B cell (primary cell): Measurements from ENCODE around the gene TPH1. TPM values are rescaled to one million over a fixed set of nuclear protein-coding genes. Genes with fewer than 3 reads are reported as not detected.

Source experiments
- ATAC-seq: fragments of 200-7000 bp; cut with Tn5 transposase; one replicate; pipeline ENCODE4 v1.10.0; 2021; ENCODE audit warnings: low read depth, mild to moderate bottlenecking, moderate number of reproducible peaks, moderate library complexity
- CTCF ChIA-PET: fragments of 350-600 bp; sonication (Branson Sonifier 250); formaldehyde crosslinking; loops from one replicate; lab custom pipeline; 2021; ENCODE audit warnings: antibody characterized with exemption, inconsistent platforms; lab: Charles Lee
- POLR2A ChIA-PET: fragments of 350-600 bp; sonication (Branson Sonifier 250); formaldehyde crosslinking; loops from one replicate; lab custom pipeline; 2021; ENCODE audit warnings: antibody characterized with exemption; lab: Charles Lee
- DNase-seq: peaks from one replicate; pipeline ENCODE4 v3.0.0; 2013
- H2AFZ ChIP-seq: 2 replicates; pipeline ENCODE4 v1.6.1; 2012; ENCODE audit warnings: mild to moderate bottlenecking, low read depth, low read length; ENCODE audit not compliant: insufficient read depth, poor library complexity, severe bottlenecking
- H3K27ac ChIP-seq, 2 donors: 1 replicate in 1 of 2; 2 replicates in 1 of 2; pipeline ENCODE4 v1.5.1; 2012 to 2013; ENCODE audit warnings: low read length in 2 of 2, mild to moderate bottlenecking in 2 of 2, moderate library complexity in 1 of 2
- H3K27me3 ChIP-seq, 4 experiments: fragments of 200-600 bp in 1 of 4; sonication (generic) in 1 of 4; replicated peaks in 1 of 4; 1 replicate in 2 of 4; 2 replicates in 2 of 4; pipeline versions ENCODE4 v1.6.1 to v1.7.0; 2013 to 2016; ENCODE audit warnings: low read length in 3 of 4, mild to moderate bottlenecking in 2 of 4, mixed read lengths in 1 of 4, moderate library complexity in 1 of 4; ENCODE audit not compliant: insufficient read depth in 4 of 4, control insufficient read depth in 3 of 4; ENCODE audit errors: control extremely low read depth in 1 of 4
- H3K36me3 ChIP-seq, 2 experiments: replicated peaks in 1 of 2; 1 replicate in 1 of 2; 2 replicates in 1 of 2; pipeline versions ENCODE4 v1.6.1 to v1.7.1; 2013; ENCODE audit warnings: low read length in 1 of 2; ENCODE audit not compliant: insufficient read depth in 2 of 2, control insufficient read depth in 1 of 2; ENCODE audit errors: control extremely low read depth in 1 of 2, extremely low read depth in 1 of 2
- H3K4me1 ChIP-seq, 2 donors: fragments of 200-600 bp in 1 of 2; sonication (generic) in 1 of 2; 1 replicate in 1 of 2; 2 replicates in 1 of 2; pipeline versions ENCODE4 v1.5.1 to v1.6.1; 2013 to 2017; ENCODE audit warnings: low read length in 2 of 2; ENCODE audit not compliant: control insufficient read depth in 2 of 2, insufficient read depth in 2 of 2
- H3K4me2 ChIP-seq: replicated peaks from 2 replicates; pipeline ENCODE3; 2012; ENCODE audit warnings: mild to moderate bottlenecking, low read depth, low read length; ENCODE audit not compliant: poor library complexity, severe bottlenecking
- H3K4me3 ChIP-seq, 5 experiments: fragments of 200-600 bp in 1 of 5; sonication (generic) in 1 of 5; 1 replicate in 3 of 5; 2 replicates in 2 of 5; pipeline versions ENCODE4 v1.5.1 to v1.7.0; 2011 to 2016; ENCODE audit warnings: low read length in 4 of 5, mild to moderate bottlenecking in 4 of 5, low read depth in 2 of 5, control low read depth in 1 of 5, moderate library complexity in 1 of 5; ENCODE audit not compliant: insufficient read depth in 1 of 5; ENCODE audit errors: control extremely low read depth in 1 of 5, extremely low read depth in 1 of 5
- H3K79me2 ChIP-seq: fragments of 200-600 bp; sonication (generic); one replicate; pipeline ENCODE4 v1.6.0; 2016; ENCODE audit warnings: low read length; ENCODE audit not compliant: control insufficient read depth, insufficient read depth
- H3K9ac ChIP-seq: fragments of 200-600 bp; sonication (generic); 2 replicates; pipeline ENCODE4 v1.6.1; 2017; ENCODE audit warnings: mild to moderate bottlenecking, low read length, moderate library complexity
- H3K9me3 ChIP-seq, 3 donors: one replicate each; pipeline versions ENCODE4 v1.6.1 to v1.7.1; 2013; ENCODE audit warnings: low read length in 2 of 3; ENCODE audit not compliant: control insufficient read depth in 2 of 3, insufficient read depth in 1 of 3; ENCODE audit errors: control extremely low read depth in 1 of 3
- H4K20me1 ChIP-seq: 2 replicates; pipeline ENCODE4 v1.6.0; 2012; ENCODE audit warnings: mild to moderate bottlenecking, low read length; ENCODE audit not compliant: insufficient read depth, control insufficient read depth, poor library complexity, severe bottlenecking
- H3K27ac Mint-ChIP-seq: one replicate; pipeline ENCODE4 v1.8.0; 2021; ENCODE audit warnings: mixed read lengths
- H3K27me3 Mint-ChIP-seq: one replicate; pipeline ENCODE4 v1.8.0; 2021; ENCODE audit warnings: mixed read lengths
- H3K4me1 Mint-ChIP-seq: one replicate; pipeline ENCODE4 v1.8.0; 2021; ENCODE audit warnings: mixed read lengths
- H3K4me3 Mint-ChIP-seq: one replicate; pipeline ENCODE4 v1.8.0; 2021; ENCODE audit warnings: mixed read lengths
- H3K9me3 Mint-ChIP-seq: one replicate; pipeline ENCODE4 v1.8.0; 2022; ENCODE audit warnings: mixed read lengths; ENCODE audit not compliant: insufficient read depth
- CTCF ChIP-seq: fragments of 200-600 bp; IDR thresholded peaks from one replicate; pipeline ENCODE4 v1.8.0; 2022; ENCODE audit warnings: antibody characterized with exemption, mild to moderate bottlenecking
- EZH2 ChIP-seq: IDR thresholded peaks from 2 replicates; pipeline ENCODE4 v1.6.1; 2012; ENCODE audit warnings: borderline replicate concordance, low read depth, mild to moderate bottlenecking, moderate library complexity, low read length; ENCODE audit not compliant: insufficient read depth, poor library complexity, severe bottlenecking
- WGBS: methylation state at CpG from one replicate; pipeline ENCODE4 v1.1.5; 2013; ENCODE audit warnings: missing lambda C conversion rate; ENCODE audit not compliant: insufficient coverage; 5-methylcytosine and 5-hydroxymethylcytosine counted together
- intact Hi-C: fragments of 100-400 bp; cut with micrococcal nuclease; formaldehyde crosslinking; loops from one replicate; pipeline ENCODE4 v1.10.0; 2022
- polyA plus RNA-seq: library from polyadenylated mRNA; depleted of rRNA; stranded (reverse); fragments of >200 nt; gene quantifications from 2 replicates; pipeline ENCODE4 v1.2.3, GENCODE V29; 2012
- total RNA-seq, 2 donors: library from RNA; stranded (reverse); fragments of 120-200 nt in 1 of 2; gene quantifications; 1 replicate in 1 of 2; 2 replicates in 1 of 2; pipeline versions ENCODE4 v1.2.3 to v1.2.4, GENCODE V29; 2013 to 2022

TPH1 gene
- total and polyA plus RNA-seq, 2 donors (not counting 1 experiment from before 2014, with no cell fraction given), result 0.51 to 2.8 TPM

GRCh38 chr11:18013790-18014507 lies 32.1 kb downstream of the TPH1 start:
- Histone ChIP-seq H2AFZ (peak overlapping the region; percentile 94), H3K9ac (peak overlapping the region; percentile 83), H3K4me2 (peak overlapping the region; percentile 72), H3K27me3 (no peaks in the 10 kb centered on the region), H3K36me3 (no peaks in the 10 kb centered on the region), H3K79me2 (peaks cover 6% of the 10 kb centered on the region), H3K4me3 (peak overlapping the region; percentile 77 to 90 (median 83)), H4K20me1 (no peaks in the 10 kb centered on the region), H3K4me1 (peaks cover 9 to 21% of the 10 kb centered on the region in 2 donors), H3K27ac (peak overlapping the region; percentile 61 to 65), H3K9me3 (peaks cover 0 to 14% (median 0%) of the 10 kb centered on the region in 3 donors)
- 25% methylated on average over 7 of the region's 11 CpGs for WGBS
- Mint-ChIP-seq H3K4me1 (peaks cover 27% of the 10 kb centered on the region), H3K9me3 (peaks cover 4% of the 10 kb centered on the region), H3K27me3 (no peaks in the 10 kb centered on the region), H3K4me3 (peak overlapping the region; percentile 100), H3K27ac (peak overlapping the region; percentile 99)
- intact Hi-C loops, result loop anchor here (1.0 to 10.0 kb wide), 8 partner anchors 92 to 1228 kb away; partner anchors contain the start of genes E2F8, GTF2H1, HPS5 and KCNJ11
- POLR2A ChIA-PET, result interaction anchor here (0.6 kb wide), 2 partner anchors 267 to 936 kb away, joined by 5 to 9 read pairs; partner anchors contain the start of gene RPS13
- ATAC-seq (no peak), DNase-seq (no peak)
- CTCF ChIA-PET, result interaction anchor here (0.7 to 2.3 kb wide), 6 partner anchors 10 to 708 kb away, joined by 3 to 9 read pairs (median 5); partner anchors contain the start of gene SAAL1
- no peak for TF ChIP-seq EZH2
- TF ChIP-seq CTCF, result no peak
